HG02610 (cell line): ENCODE data around the gene RAPGEF5.

Source experiments
- ATAC-seq: cut with Tn5 transposase; IDR thresholded peaks from one replicate; pipeline ENCODE4 v1.9.1; 2021; ENCODE audit warnings: mild to moderate bottlenecking, moderate library complexity; ENCODE audit not compliant: unreplicated experiment

The RAPGEF5 gene

DNA sequence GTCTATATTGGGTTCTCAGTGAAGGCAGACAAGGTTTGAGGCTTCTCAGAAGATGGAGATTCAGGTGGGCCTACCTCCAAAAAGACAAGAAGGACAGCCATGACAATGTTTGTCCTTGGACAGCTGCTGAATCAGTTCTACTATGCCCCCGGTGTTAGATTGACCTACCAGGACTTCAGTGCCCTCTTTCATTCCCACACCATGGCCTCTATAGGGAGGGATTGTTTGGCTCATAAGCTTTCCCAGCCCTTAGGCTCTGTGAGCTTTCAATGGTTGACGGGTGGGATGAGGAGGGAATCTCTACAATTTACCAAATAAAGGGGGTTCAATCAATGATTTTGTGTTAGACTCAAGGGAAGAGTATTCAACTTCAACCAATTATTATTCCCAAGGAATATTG, 23.4 kb upstream of the RAPGEF5 start:
- ATAC-seq: no peak

DNA sequence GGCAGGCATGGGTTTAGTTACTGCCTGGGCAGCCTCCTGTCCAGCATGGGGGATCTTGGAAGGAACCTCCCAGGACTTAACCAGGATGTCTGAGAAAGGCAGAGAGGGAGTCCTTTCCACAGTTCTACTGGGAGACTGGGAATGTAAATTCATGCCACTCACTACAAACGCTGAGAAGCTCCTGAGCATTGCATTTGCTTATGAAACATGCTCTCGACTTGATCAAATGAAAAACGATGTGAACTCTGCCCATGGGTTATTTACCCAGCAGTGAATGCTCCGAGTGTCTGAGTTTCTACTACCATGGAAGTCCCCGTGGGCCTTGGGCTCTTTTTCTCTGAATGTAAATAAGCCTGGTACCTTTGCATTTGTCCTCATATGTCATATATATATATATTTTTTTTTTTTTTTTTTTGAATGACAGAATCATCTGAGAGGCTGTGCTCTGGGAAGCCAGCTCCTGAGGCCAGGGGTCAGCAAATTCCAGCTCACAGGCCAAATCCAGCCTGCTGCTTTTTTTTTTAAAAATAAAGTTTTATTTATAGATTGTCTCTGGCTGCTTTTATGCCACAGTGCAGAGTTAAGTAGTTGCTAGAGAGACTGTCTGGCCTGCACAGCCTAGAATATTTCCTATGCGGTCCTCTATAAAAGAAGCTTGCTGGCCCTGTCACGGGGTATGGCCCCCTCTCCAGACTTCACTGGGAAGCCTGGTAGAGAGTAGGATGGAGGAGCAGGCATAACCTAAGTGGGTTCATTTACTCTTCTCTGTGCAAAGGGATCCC, 21.4 kb upstream of the RAPGEF5 start:
- no peak for ATAC-seq

DNA sequence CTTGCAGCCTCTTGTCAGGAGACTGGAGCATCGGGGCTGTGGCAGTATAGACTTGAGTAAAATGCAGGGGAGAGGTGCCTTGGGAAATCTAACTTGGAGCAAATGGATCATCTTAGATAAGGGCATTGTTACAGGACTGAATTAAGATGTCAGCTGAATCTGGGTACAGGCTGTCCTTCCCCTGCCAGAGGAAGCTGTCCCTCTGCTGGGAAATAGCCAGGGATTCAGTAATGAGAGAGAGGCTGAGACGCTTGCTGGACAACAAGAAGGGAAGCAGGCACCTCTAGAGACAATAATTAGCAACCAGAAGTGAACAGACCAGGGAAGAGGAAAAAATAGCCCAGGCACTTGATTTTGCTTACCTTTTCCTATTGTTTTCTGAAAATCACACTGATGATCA, 20.7 kb upstream of the RAPGEF5 start:
- no peak for ATAC-seq

DNA sequence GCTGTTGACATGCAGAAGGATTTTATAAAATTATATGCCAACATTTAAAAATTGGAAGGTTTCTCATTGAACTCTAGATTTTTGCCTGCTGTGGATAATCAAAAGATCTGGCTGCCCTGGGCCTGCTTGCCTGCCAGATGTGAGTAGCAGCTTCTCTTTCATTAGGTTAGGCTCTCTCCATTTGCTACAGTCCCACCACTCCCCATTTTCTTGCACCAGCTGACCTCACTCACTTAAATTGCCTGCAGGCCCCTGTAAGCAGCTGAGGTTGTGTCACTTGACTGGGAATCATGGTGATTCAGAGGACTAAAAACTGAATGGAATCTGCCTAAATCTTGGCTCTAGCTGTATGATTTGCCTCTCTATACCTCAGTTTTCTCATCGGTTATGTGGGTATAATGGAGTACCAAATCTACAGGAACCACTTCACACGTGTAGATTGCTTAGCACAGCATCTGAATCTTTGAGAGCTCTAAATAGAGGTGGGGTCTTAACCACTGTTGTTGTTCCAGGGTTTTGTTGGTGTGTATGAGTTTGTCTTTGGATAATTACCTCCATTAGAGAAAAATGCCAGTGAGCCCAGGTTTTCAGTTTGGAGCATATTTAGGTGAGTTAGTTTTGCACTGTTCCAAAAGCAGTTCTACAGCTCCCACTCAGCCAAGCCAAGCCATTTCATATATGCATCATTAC, 18.6 kb upstream of the RAPGEF5 start:
- no peak for ATAC-seq

DNA sequence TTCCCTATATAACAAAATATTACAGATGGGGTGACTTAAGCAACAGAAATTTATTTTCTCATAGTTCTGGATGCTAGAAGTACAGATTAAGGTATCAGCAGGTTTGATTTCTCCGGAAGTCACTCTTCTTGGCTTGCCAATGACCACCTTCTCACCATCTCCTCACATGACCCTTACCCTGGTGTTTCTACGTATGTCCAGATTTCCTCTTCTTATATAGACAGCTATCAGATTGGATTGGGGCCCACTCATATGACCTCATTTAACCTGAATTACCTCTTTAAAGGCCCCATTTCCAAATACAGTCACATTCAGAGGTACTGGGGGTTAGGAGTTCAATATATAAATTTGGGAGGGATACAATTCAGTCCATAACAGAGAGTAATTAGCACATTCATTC, 17.0 kb upstream of the RAPGEF5 start:
- ATAC-seq: no peak

DNA sequence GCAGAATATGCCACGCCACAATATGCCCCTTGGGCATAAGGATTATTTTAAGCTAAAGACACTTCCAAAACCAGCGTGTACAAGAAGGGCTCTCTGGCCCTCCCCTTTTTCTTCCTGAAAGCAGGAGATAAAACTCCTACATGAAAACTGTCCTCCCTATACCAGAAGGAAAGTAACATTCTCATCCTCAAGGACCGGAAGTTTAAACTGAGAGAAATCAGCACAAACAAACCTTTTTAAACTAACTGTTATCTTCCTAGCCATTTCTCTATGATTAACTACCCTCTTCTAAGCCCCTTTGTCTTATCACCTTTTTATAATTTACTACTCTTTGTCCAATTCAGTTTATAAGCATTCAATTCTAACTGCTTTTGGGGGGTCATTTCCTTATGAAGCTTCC, 16.4 kb upstream of the RAPGEF5 start:
- ATAC-seq: no peak

DNA sequence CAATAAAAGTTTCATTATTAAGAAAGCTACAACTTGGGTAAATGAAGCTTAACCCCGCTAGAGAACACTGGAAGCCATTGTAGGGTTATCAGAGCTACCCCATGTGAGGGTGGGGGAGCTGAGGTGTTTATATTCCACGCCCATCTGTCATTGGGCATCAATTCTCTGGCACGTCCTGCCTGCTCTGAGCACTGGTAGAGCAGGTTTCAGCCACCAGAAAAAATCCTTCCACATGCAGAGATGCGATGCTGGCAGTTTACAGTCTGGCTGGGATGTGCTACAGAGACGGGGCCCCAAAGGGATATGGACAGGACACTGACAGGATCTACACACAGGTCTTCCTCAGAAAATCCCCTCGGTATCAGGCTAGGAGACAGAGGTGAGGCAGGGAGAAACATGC, 15.9 kb upstream of the RAPGEF5 start:
- ATAC-seq: no peak

DNA sequence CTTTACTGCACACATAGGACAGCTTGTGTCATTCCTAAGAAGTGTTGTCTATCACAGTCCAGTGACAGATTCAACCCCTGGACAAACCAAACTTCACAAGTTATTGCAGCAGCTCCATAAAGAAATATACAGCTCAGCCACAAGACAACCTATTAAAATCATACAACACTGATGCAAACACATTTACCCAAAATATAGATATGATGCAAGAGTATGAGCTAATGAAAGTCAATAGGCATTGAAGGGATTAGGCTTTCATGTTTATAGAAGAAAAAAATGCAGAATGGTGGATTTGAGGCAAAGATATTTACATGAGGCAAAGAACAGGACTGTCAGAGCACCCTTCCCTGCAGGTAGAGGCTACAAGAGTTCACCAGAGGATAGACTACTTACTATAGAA, 14.9 kb upstream of the RAPGEF5 start:
- no peak for ATAC-seq

DNA sequence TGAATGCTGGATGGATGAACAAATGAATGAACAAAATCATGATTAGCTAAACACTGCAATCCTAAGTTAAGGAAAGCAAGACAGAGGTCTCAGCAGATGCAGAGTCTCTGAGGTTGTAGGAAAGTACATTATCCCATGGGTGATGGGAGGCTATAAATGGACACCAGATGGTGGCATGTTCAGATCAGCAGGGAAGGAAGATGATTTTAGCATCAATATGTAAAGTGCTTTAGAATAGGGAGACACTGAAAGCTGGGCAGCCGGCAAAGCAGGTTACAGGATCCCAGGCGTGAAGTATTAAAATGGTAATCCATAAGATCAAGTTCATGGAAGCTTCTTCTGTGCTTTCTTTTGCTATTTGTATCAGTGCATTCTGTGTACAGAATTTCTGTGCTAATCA, 7.9 kb upstream of the RAPGEF5 start:
- ATAC-seq: no peak

DNA sequence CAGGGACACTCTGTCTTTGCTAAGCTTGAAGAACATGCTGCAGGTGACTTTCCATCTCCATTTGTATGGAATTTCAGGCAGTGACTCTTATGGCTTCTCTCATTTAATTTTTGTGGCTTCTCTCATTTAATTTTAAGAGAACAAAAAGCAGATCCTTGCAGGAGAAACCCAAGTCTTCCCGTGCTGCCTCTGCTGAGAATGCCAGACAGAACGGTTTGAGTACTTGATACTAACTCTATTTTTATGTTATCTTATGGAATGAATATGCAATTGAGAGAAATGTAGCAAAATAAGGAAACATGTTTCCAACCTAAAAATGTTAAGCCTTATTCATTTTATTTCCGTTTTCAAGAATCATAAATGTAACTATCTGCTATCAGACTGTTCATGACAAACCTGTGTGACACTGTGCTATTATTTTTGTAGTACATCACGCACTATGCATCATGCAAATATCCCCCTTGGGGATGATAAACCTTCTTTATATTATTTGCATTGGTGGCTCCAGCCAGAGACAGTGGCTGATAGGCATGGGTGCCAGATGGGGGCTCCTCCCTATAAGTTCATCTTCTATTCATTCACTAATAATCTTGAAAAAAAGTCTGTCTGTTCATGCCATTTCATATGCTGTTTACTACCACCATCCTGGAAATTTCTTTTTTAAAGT, 6.9 kb upstream of the RAPGEF5 start:
- no peak for ATAC-seq

DNA sequence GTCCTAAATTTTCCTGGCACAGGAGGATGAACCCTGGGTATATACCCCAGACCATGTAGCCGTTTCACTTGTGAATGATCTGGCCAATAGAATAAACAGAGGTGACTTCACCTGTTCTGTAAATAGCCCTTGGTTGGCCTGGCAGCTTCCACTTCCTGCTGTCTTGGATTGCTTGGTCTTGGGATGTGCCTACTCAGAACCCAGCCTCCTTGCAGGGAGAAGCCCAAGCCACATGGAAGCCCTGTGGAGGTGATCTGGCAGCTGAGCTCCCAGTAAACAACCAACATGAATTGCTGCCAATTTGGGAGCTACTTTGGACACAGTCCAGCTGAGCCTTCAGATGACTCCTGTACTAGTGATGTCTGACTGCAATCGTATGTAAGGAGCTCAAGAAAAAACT, 4.8 kb upstream of the RAPGEF5 start:
- ATAC-seq: no peak

DNA sequence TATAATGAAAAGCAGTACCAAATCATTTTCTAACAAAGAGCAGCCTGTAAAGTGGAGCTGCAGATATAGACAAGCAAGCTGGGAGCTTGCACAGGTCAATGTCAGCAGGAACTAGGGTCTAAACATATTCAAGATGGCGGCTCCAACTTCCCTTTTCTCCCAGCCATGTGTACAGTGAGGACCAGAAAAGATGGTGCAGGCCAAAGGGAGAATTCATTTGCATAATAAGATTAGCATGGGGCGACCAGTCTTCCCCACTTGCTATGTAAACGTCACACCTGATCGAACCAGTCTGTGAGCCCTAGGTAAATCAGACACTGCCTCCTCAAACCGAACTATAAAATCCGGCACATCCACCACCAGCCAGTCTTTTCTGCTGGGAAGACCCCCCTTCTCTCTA, 4.4 kb upstream of the RAPGEF5 start:
- no peak for ATAC-seq

DNA sequence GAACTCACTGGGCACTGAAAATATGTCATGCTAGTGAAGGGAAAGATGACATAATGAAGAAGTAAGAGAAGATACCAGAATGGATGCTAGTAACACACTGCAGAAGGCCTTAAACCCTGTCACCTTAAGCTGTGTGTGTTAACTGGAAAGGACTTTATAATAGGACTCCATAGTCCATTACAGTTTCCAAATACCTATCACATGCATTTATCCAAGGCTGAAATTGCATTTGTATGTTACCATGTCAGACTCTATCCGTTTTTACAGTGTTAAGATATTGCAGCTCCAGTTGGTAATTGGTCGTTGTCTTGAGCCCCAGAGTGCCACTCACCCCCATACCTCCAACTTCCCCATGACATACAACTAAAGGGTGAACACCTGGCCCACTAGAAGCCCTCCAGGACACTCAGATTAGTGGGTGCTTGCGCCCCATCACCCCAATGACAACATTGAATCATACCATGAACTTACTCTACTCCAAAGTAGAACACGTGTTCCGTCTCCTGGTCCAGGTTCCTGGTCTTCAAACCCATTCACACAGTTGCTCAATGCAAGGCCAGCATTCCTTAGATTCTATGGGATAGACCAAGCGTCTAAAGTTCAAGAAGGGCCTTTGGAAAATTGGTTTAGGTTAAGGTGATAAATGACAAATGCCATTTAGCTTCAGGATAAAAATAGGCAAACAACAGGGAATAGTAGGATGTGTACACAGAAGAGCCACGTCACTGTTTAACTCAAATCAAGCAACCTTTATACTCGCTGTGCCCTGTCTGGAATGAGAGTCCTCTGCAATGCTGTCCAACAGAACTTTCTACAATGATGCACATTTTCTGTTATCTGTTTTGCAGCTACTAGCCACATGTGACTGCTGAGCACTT, 2.1 kb upstream of the RAPGEF5 start:
- no peak for ATAC-seq

DNA sequence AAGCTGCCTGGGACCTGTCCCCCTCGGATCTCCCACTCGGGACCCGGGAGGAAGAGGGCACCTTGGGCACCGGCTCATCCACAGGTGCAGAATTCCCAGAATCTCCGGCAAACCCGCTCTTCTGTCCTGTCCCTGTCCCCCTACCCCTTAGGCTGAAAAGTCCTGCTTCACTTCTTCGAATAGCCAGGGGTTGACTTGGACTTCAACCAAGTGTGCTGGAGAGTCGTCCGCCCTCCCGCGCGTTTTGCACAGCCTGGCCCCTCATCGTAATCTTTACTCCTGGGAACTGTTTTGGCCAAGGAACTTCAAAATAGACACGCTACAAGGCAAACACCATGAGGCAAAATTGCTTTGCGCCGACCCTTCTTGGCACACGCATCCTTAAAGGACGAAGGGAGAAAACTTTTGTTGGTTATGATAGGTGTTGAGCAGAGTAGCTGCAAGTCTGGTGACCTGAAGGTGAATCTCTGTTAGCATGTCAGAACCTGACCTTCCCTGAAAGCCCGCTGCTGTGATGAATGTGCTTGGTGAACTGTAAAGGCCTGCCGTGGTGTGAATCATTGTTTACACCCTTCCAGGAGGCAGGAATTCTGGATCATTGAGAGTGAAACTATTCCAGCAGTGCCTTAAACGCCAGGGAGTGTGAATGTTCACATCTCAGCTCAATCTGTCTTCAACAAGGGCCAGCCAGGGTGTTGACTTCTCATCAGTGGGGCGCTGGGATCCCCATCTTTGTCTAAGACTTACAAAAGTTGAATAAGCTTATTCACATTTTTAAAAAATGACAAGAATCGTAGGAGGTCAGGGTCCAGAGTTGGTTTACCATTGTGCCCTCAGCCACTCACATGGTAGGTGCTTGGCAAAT, 589 bp upstream of the RAPGEF5 start:
- no peak for ATAC-seq

DNA sequence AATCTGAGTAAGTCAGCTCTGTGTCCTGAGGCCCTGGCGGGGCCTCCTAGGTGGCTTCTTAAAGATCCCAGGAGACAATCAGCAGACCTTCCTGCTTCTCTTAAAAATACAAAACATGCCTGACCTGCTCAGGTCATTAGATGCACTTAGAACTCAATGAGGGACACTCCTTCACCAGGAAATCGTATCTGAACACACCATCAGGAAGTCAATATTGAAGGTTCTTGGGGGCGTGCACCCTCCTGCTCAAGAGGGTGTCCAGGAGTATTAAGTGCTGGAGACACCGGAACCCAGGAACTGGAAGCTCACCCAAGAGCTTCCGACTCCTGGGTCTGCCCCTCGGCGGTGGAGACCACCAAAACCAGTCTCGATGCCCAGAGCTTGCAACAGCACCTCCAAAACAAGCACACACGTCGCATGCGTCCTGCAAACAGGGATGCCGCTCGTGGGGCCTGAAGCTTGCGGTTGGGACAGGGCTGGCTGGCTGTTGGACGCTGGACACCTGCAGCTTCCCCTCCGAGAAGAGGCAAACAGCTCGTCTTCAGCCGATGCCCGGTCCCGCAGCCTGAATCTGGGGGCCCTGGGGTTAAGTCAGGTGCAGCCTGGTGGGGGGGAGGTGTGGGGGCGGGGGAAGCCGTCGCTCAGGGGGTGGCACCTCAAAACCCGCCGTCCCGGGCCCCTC, 803 bp downstream of the RAPGEF5 start:
- ATAC-seq: no peak

DNA sequence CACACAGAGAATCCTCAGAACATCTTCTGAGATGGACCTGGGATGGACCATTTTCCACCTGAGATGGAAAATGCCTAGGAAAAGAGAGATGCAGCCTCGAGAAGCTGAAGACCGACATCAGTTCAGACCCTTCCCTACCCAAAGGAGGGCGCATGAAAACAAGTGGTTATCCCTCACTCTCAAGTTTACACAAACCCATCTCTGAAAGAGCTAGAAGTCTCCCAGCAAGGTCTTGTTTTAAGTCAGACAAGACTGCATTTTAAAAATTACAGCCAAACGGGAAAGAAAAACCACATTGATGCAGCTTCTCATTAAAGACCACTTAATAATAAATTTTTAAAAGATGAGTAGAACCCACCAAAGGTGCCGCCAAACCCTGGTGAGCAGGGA, 1.3 kb downstream of the RAPGEF5 start:
- no peak for ATAC-seq

DNA sequence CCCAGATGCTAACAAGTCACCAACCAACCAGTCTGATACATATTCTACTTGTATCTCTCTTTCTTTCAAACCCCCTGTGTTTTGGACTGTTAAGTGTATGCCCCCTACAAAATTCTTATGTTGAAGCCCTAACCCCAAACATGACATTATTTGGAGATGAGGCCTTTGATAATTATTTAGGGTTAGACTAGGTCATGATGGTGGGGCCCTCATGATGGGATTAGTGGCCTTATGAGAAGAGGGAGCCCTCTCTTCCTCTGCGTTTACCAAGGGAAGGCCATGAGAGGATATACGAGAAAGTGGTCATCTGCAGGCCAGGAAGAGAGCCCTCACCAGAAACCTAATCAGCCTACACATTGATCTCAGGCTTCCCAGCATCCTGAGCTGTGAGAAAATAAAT, 2.5 kb downstream of the RAPGEF5 start:
- no peak for ATAC-seq

DNA sequence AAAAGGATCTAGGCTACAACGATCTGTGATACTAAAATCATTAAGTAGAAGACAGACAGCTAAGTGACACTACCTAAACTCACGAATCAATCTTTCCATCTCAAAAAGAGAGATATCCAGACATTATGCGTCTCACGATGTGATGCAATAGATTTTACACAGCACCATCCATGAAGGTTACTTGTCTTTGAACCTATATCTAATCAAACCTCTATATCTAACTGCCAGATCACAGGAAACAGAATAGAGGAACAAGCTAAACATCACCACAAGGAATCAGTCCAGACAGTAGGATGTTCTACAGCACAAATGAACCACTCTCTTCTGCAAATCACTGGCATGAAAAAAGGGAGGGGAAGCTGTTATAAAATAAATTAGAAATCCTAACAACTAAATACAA, 4.1 kb downstream of the RAPGEF5 start:
- ATAC-seq: no peak

DNA sequence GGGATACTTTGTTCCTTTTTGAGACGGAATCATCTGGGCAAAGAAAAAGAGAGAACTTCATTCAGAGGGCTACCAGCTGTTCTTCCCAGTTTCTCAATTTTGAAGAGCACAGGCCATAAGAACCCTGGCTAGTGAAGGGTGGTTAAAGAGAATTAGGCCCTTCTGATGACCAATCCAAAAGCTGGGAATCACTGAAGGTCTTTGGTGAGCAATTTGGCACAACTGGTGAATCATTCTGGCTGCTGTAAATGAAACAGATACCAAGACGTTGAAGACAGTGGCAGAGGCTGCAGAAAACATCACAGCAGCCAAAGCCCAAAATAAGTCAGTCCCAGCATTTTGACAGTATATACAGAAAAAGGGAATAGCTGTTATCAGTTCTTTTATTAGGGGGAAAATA, 5.1 kb downstream of the RAPGEF5 start:
- ATAC-seq: no peak

DNA sequence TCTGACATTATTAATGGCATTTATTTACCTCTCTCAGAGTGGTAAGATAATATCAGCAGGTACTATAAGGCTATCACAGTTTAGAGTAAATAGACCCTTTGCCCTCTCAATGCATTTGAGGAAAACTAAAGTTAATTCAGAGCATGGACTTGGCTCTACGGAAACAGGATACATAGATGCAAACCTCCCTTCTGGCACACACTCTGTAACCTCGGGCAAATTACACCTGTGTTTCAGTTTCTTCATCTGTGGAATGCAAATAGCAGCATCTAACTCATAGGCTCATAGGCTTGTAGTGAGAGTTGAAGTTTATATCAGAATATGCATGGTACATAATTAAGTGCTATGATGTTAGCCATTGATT, 5.6 kb downstream of the RAPGEF5 start:
- peak; percentile 62 for ATAC-seq
